NCI-H1436 (cell line): ENCODE data around the gene DSG4.
"Not testable (repeated sequence)": the region's sequence is repeated elsewhere in the genome, so short reads cannot be mapped to it uniquely, and the experiment has no call there.

ENCODE experiments used
- DNase-seq: peaks from one replicate; lab custom pipeline; 2025; lab: John Stamatoyannopoulos, UW

Gene DSG4, protein sequence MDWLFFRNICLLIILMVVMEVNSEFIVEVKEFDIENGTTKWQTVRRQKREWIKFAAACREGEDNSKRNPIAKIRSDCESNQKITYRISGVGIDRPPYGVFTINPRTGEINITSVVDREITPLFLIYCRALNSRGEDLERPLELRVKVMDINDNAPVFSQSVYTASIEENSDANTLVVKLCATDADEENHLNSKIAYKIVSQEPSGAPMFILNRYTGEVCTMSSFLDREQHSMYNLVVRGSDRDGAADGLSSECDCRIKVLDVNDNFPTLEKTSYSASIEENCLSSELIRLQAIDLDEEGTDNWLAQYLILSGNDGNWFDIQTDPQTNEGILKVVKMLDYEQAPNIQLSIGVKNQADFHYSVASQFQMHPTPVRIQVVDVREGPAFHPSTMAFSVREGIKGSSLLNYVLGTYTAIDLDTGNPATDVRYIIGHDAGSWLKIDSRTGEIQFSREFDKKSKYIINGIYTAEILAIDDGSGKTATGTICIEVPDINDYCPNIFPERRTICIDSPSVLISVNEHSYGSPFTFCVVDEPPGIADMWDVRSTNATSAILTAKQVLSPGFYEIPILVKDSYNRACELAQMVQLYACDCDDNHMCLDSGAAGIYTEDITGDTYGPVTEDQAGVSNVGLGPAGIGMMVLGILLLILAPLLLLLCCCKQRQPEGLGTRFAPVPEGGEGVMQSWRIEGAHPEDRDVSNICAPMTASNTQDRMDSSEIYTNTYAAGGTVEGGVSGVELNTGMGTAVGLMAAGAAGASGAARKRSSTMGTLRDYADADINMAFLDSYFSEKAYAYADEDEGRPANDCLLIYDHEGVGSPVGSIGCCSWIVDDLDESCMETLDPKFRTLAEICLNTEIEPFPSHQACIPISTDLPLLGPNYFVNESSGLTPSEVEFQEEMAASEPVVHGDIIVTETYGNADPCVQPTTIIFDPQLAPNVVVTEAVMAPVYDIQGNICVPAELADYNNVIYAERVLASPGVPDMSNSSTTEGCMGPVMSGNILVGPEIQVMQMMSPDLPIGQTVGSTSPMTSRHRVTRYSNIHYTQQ

DNA sequence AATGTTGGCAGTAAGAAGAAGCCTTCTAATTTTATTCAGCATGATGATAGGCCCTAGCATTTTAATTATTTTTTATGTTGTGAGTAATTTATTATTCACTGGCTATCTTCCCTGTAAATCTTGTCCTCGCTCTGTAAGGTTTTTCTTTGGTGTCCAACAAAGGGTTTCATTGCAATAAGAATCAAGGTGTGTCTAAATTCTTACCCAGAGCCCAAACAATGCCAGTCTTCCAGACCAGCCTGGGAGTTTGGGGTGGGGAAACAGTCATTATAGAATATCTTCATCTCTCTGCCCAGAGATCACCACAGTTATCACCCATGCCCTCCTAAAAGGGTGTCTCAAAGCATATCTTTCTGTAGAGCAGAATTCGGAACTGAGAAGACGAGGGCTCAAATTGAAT, at the start of gene DSG4:
TSS of gene DSG4 (plus strand) at position 301 of the 400 bp plus-strand sequence. CDS start 135 bp downstream, outside the sequence.
- DNase-seq, result no peak

DNA sequence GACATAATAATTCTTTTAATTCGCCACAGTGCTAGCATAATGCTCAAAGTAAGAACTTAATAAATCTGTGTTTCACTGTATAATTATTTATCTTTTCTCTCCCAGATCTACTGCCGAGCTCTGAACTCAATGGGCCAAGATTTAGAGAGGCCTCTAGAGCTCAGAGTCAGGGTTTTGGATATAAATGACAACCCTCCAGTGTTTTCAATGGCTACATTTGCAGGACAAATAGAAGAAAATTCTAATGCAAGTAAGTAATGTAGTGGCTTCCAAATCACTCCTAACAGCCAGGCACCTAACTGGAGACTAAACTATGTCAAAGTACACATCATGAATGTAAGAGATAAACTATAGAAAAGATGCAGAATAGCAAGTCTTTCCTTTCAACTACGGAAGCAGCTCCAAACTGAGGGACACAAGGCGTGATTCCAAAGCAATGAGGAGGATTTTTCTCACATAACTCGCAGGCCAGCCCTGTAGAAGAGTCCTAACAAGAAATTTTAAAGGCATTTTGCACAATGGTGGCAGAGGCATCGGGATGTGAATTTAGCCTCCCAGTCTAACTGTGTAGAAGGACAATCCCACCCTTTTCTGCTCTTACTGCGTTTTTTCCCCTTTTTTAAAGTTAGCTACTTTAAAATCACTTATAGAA, 46.7 kb upstream of the DSG4 start:
- no peak for DNase-seq

DNA sequence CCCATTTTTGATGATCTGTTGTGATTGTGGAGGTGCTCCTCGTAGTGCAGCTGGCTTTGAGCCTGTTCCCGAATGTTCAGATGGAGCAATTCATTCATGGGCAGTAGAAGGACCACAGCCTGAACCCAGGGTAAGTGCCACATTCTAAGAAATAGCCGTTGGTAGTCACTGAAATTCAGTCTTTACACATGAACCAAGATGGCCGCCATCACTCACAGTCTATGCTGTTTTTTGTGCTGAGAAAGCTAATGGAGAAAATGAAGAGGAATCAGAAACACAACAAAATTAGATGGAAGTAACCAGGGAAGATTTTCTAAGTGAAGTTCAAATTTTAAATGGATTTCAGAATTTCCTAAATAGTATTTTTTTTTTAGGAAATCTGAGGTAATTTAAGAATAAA, 33.1 kb upstream of the DSG4 start:
- DNase-seq, result no peak

DNA sequence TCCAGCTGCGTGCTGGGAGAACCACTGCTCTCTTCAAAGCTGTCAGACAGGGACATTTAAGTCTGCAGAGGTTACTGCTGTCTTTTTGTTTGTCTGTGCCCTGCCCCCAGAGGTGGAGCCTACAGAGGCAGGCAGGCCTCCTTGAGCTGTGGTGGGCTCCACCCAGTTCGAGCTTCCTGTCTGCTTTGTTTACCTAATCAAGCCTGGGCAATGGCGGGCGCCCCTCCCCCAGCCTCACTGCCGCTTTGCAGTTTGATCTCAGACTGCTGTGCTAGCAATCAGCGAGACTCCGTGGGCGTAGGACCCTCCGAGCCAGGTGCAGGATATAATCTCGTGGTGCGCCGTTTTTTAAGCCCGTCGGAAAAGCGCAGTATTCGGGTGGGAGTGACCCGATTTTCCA, 23.2 kb upstream of the DSG4 start:
- DNase-seq, result not testable (repeated sequence)

DNA sequence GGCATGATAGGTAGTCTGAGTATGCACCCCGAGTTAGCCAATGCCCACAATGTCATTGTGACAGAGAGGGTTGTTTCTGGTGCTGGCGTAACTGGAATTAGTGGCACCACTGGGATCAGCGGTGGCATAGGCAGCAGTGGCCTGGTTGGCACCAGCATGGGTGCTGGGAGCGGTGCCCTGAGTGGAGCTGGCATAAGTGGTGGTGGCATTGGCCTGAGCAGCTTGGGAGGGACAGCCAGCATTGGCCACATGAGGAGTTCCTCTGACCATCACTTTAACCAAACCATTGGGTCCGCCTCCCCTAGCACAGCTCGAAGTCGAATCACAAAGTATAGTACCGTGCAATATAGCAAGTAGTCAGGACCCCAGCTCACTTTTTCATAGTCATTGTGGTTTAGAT, 21.6 kb upstream of the DSG4 start:
- DNase-seq, result no peak

DNA sequence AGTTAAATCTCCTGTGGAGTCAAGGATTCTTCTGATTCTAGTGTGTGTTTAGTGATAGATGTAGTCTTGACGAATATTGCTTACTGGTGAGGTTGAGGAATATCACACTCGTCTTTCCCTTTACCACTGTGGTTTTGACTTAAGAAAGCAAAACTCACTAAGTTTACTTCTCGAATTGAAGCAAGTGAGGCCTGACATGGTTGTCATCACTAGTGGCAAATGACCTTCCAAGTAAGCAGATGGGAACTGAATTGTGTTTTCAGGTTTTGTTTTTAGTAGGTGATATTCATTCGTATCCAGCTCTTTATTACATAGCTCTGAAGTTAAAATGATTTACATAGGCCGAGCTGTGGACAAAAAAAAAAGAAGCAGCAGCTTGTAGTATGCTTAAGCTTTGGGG, 20.6 kb upstream of the DSG4 start:
- DNase-seq, result no peak

DNA sequence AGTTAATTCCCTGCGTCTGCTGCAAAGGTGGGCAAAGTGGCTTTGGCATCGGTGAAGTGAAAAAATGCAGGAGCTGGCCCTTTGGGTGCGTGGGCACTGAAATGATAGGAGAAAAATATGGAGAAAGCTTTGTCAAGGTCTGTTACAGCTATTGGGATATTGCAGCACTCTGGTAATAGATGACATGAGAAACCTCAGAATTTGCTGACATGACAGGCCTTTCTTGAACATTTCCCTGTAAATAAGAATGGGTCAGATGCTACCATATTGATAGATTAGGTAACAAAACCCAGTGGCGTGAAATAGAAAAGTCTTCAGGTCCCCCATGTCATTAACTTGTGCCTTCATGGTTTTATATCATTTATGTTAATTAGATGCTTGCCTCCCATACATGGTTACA, 12.4 kb upstream of the DSG4 start:
- no peak for DNase-seq

DNA sequence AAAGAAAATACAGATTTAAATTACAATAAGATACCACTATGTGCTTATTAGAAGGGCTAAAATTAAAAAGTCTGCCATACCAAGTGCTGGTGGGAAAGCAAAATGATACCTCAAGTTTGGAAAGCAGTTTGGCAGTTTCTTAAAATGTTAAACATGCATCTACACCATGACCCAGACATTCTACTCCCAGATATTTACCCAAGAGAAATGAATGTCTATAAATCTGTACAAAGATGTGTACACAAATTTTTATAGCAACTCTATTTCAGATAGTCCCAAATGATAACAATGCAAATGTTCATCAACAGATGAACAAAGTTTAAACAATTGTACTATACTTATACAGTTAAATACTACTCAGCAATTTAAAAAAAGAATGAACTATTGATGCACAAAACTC, 7.1 kb upstream of the DSG4 start:
- no peak for DNase-seq

DNA sequence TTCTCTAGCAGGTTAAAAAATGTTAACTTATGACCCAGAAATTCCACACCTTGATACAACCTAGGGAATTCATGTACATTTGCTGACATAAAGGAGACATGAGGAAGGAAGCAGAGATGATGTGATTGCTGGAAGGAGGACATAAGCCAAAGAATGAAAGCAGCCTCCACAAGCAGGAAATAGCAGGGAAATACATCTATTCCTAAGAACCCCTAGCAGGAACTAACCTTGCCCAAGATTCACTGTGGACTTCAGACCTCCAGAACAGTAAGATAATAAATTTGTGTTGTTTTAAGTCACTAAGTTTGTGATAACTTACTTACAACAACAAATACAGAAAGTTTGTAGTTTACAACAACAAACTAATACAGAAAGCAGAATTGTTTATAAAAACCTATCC, 4.6 kb upstream of the DSG4 start:
- no peak for DNase-seq

DNA sequence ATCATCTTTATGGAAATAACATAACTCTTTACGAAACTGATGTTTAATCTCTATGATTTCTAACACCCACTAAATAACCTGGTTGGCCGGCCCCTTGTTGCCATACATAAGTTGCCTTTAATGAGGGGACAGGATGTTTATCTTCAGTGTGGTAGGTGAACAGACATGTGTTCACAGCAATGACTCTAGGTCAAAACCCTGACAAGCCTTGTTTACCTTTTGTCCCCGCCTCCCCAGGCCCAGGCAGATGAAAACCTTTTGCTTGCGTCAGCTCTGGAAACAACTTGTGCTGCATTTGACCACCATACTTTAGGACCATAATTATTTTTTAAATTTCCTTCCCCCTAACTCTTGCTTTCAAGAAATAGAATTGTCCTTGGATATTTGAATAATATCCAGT, 2.9 kb upstream of the DSG4 start:
- no peak for DNase-seq

DNA sequence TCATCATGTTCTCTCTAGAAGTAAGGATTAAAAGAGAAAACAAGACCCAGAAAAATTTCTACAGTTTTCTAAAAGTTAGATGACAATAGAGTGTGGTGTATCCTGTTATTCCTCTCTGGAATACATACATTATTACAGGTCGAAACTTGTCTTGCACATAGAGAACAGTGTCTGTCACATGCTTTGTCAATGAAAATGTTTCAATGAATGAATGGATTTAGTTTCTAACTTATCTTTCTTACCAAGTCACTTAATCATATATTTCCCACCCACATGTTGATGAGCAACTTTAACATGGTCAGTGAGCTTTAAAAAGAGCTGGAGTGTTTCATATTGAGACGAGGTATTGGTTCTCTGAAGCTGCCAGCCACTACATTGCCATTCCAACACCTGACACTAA, 4.3 kb downstream of the DSG4 start:
- no peak for DNase-seq

DNA sequence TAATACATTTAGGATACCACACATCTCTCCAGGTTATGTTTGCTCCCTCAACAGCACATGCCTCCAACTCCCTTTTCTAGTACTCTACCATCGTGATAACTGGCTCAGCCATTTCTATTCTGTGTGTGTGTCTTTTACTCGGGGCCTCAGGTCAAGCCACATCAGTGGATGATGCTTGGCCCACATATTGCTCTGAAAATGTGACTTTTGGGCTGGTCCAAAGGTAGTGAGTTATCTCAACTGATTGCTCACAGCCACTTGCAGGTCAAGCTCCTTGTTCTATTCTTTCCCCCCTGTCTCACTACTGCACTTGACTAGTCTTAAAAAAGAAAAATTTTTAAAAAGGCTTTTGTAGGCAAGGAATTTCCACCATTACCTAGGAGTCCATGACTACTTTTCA, 5.5 kb downstream of the DSG4 start:
- DNase-seq, result no peak

DNA sequence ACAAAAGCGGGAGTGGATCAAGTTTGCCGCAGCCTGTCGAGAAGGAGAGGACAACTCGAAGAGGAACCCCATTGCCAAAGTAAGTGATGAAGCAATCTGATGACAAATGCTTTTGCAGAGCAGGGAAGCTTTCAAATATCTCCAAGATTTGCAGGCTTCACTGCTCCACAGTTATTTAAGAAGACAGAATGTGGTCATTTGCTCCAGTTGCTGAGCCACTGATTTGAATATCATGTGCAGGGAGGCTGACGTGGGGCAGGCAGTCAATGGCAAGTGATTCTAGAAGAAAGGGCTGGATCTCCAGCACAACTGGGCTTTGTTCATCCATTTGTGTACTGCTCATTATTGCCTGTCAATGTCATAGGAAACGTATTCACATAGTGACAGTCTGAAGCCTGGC, 10.2 kb downstream of the DSG4 start:
- DNase-seq, result no peak

DNA sequence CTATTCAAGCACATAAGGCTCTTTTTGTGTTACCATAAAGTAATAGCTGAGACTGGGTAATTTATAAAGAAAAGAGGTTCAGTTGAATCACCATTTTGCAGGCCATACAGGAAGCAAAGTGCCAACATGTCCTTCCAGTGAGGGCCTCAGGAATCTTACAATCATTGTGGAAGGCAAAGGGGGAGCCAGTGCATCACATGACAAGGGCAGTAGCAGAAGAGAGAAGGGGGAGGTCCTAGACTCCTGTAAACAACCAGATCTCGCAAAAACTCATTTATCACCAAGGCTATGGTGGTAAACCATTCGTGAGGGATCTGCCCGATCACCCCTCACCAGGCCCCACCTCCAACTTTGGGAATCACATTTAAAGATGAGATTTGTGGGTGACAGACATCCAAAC, 16.7 kb downstream of the DSG4 start:
- no peak for DNase-seq

DNA sequence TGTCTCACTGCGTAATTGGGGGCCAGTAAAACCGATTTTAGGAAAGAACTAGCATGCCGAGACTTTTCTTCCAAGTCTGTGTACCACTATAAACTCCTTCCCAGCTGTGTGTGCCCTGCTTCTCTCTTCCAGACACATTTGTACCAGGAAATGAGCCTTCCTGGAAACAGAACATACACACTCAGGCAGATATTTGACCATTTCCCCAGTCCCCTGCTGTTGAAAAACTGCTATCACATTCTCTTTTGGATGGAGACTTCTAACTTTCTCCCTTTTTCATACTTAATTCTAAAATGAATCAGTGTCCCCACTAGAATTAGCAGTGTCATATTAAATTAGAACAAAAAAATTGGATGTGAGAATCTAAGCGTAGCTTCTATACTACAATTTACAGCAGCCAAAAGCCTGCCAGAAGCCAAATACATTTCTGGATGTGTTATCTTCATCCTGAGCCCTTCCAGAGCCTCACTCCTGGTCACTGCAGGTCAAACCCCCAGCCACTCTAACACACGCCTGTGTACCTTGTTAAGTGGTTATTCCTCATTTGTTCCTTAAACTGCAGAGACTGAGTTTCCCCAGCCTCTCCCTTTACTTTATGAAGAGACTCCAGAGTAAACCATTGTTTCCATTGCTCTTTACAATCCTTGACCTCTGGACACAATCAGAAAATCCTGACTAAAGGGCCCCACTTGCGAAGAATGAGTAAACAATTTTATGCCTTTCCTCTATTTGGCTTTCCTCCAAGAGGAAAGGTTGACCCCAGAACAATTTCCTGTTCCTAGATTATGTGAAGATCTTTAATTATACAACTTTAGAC, 20.4 kb downstream of the DSG4 start:
- no peak for DNase-seq

DNA sequence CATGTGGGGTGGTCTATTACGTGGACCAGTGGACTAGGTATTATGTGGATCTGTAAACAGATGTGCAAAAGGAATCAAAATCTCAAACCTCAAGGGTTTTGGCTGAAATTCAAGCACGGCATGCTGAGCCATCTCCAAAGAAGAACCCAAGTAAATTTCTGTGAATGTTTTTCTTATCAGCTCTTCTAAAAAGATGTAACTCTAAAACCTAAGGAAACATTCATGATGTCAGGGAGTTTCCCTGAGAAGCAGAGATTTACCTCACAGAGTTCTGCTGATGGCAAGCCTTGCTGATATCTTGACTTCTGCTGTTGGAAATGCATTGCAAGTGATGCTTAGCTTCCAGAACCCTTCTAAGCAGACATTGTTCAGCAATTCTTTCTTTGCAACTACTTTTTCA, 21.6 kb downstream of the DSG4 start:
- no peak for DNase-seq

DNA sequence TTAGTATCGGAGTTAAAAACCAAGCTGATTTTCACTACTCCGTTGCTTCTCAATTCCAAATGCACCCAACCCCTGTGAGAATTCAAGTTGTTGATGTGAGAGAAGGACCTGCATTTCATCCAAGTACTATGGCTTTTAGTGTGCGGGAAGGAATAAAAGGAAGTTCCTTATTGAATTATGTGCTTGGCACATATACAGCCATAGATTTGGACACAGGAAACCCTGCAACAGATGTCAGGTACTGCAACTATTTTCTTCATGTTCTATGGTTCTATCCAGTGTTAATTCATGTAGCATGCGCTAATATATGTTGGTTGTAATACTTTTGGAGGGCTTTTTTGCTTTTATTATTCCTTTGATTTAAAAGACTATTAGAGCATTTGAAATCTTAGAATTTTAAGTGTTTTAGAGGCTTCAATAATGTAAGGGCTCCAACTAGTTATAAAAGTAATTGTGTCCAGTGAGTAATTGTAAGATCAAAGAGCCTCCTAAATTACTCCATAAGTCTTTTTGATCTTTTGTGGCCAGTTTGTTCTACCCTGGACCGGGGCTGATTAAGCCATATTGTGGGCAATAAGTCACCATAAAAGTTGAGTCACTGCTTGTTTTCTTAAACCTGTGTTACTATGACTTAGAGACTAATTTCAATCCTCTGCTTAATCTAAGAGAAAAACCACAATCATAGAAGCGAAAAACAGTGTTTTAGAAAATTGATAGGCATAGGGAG, 22.9 kb downstream of the DSG4 start:
- DNase-seq, result no peak

DNA sequence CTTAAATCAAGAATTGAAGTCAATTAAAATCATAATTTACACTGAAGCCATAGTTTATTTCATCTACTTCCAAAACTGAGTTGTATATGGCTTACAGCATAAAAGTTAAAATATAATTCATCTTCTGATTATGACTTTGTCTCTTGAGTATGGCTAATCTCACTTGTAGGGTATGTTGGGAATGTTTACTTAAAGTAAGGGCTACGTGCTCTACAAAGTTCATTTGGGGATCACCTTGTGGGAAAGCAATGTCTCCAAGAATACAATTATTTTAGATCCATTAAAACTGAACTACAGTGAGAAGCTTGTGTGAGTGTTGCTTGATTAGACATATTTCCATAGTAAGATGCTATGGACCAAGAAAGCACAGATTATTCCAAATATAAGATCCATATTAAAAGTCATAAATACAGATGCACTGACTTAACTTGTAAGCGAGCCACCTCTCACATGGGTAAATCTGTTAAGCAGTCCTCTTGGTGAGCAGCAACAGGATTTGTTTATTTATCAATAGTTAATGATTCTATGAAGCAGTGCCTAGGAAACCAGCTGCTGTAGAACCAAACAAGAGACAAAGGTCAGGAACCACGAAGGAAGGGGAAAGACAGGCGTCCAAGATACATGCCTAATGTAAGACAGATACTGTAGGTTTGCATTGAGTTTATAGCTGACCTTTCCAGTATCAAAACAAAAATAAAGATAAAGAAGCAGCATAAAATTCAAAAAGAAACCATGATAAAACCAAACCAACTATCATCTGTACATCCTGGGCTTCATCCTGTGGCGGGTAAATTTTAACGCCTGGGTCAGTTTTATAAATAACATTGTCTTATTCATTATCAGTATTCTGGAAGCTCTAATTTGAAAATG, 24.8 kb downstream of the DSG4 start:
- DNase-seq, result no peak

DNA sequence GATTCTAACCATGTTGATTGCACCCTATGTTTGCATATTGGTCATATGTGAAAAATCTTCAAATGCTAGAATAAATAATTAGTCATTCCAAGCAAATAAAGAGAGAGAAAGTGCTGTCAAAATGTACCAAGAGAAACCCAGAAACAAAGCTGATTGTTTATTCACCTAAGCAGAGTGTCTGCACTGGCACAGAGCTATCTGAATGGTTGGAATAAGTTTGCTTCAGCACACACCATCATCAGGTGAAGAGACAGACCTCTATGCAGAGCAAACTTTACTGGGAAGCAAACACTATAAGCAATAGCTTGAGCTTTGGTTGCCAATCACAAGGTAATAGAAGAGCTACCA, 25.4 kb downstream of the DSG4 start:
- no peak for DNase-seq

DNA sequence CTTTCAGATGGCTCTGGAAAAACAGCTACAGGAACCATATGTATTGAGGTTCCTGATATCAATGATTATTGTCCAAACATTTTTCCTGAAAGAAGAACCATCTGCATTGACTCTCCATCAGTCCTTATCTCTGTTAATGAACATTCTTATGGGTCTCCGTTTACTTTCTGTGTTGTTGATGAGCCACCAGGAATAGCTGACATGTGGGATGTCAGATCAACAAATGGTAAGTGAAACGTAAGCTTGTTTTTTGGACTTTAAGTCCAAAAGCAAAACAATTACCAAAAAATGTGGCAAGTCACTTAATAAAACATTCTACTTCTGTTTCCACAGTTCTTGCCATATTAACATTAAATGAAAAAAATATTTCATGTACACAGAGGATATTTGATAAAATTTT, 26.8 kb downstream of the DSG4 start:
- no peak for DNase-seq
